PFSK-1 (cell line): ENCODE data around the gene OXLD1.

Source experiments
- FOXP2 ChIP-seq: optimal IDR thresholded peaks from 2 replicates; pipeline ENCODE3; 2011; ENCODE audit warnings: borderline replicate concordance, control low read depth, inconsistent platforms; ENCODE audit not compliant: insufficient read depth; ENCODE audit errors: extremely low read length, extremely low read depth
- POLR2AphosphoS5 ChIP-seq: IDR thresholded peaks from 2 replicates; pipeline ENCODE4 v1.6.1; 2012; ENCODE audit warnings: low read depth, mild to moderate bottlenecking, control low read depth, low read length, moderate library complexity
- SIN3A ChIP-seq: IDR thresholded peaks from 2 replicates; pipeline ENCODE4 v1.6.1; 2012; ENCODE audit warnings: mild to moderate bottlenecking, low read length, moderate library complexity, borderline replicate concordance; ENCODE audit not compliant: insufficient read depth
- TAF1 ChIP-seq: IDR thresholded peaks from 2 replicates; pipeline ENCODE4 v1.6.1; 2012; ENCODE audit warnings: low read length, control low read depth, borderline replicate concordance; ENCODE audit not compliant: insufficient read depth
- TF ChIP-seq, protein P1 (sequence below), 2 experiments: IDR thresholded peaks; 2 replicates each; pipeline versions ENCODE4 v1.6.1 to v1.8.0; 2011 to 2012; ENCODE audit warnings: low read depth in 2 of 2, low read length in 2 of 2, control low read depth in 1 of 2, inconsistent platforms in 1 of 2, mild to moderate bottlenecking in 1 of 2, moderate library complexity in 1 of 2; ENCODE audit not compliant: insufficient read depth in 1 of 2

OXLD1 gene

DNA sequence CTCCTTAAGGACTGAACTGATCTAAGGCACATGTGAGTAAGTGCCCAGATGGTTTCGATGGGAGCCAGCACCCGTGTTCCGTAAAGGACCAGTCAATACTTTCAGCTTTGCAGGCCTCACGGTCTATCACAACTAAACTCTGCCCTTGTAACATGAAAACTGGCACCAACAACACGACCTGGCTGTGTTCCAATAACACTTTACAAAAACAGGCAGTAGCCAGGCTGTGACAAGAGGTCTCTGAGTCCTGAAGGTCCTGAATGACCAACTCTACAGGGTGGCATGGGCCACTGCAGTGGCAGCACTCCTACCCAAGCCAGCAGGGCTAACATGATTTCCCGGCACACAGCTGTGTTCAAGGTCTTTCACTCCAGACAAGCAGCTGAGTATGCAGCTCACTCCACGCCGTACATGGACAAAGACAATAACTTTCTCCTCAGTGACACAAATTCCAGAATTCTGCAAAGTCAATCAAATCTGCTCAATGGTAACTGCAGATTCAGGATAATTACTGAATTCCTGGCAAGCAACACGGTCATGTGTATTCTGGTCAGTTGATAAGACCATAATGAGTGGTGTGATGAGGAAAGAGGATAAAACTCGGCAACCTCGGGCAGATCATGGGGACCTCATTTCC, 44.8 kb downstream of the OXLD1 start:
- TF ChIP-seq POLR2AphosphoS5: no peak
- no peak for TF ChIP-seq TAF1
- no peak for TF ChIP-seq FOXP2

DNA sequence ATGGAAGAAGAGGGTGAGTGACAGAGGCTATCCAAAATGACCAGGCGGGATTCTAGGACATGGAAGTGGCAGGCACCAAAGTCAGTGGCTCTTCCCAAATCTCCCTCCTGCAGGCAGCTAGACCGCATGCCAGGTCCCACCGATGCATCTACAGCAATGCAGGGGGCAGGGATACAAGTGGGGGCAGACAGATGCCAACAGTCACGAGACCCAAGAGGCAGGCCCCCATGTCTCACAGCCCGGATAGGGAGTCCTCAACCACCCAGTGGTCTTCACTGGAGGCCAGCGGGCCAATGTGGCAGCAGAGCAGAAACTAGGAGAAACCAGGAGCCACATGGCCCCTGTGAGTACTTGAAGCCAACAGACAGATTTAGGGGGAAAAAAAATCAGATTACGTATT, 49.5 kb downstream of the OXLD1 start:
- TF ChIP-seq SIN3A (no peak), FOXP2 (no peak), TAF1 (no peak), POLR2AphosphoS5 (no peak)
- TF ChIP-seq, protein P1, sequence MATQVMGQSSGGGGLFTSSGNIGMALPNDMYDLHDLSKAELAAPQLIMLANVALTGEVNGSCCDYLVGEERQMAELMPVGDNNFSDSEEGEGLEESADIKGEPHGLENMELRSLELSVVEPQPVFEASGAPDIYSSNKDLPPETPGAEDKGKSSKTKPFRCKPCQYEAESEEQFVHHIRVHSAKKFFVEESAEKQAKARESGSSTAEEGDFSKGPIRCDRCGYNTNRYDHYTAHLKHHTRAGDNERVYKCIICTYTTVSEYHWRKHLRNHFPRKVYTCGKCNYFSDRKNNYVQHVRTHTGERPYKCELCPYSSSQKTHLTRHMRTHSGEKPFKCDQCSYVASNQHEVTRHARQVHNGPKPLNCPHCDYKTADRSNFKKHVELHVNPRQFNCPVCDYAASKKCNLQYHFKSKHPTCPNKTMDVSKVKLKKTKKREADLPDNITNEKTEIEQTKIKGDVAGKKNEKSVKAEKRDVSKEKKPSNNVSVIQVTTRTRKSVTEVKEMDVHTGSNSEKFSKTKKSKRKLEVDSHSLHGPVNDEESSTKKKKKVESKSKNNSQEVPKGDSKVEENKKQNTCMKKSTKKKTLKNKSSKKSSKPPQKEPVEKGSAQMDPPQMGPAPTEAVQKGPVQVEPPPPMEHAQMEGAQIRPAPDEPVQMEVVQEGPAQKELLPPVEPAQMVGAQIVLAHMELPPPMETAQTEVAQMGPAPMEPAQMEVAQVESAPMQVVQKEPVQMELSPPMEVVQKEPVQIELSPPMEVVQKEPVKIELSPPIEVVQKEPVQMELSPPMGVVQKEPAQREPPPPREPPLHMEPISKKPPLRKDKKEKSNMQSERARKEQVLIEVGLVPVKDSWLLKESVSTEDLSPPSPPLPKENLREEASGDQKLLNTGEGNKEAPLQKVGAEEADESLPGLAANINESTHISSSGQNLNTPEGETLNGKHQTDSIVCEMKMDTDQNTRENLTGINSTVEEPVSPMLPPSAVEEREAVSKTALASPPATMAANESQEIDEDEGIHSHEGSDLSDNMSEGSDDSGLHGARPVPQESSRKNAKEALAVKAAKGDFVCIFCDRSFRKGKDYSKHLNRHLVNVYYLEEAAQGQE (IDR thresholded peaks at IDR 0.05; ENCODE audit: insufficient read depth in 1 of 2, low read depth in 2 of 2, low read length in 2 of 2): no peak

DNA sequence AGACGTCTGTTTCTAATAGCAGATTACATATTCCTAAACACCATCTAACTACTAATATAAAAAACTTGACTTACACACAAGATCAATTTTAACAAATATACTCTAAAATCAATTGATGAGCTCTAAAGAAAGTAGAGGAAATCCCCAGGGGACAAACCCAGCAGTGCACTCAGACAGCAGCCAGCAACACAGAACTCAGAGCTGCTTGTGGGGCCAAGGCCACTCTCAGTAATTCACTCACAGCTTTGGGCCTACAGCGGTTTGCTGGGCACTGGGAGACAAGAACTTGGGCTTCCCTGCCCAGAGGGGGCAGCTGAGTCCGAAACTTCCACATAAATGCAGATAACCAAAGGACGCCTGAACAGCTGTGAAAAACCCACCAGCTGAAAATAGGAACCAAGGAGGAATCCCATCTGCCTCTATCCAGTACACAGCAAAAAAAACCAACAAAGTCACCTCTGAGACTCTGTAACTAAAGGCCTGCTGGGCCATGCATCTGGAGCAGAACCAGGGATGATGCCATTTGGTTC, 50.9 kb downstream of the OXLD1 start:
- TF ChIP-seq, protein P1 (IDR thresholded peaks at IDR 0.05; ENCODE audit: insufficient read depth in 1 of 2, low read depth in 2 of 2, low read length in 2 of 2): no peak
- TF ChIP-seq POLR2AphosphoS5: no peak
- no peak for TF ChIP-seq FOXP2
- TF ChIP-seq SIN3A: no peak
- no peak for TF ChIP-seq TAF1
